A204.1 (cell line): ENCODE results near the gene SPRR3.
A peak's percentile ranks its signal among the peaks of the same experiment; 100 is the strongest.
"Not testable (repeated sequence)": the region's sequence is repeated elsewhere in the genome, so short reads cannot be mapped to it uniquely, and the experiment has no call there.

Experiments used
- FAIRE-seq: peaks from 2 replicates; lab custom pipeline; 2012; peaks lifted over from hg19 to GRCh38; lab: Jason Lieb, UNC

Gene SPRR3

DNA sequence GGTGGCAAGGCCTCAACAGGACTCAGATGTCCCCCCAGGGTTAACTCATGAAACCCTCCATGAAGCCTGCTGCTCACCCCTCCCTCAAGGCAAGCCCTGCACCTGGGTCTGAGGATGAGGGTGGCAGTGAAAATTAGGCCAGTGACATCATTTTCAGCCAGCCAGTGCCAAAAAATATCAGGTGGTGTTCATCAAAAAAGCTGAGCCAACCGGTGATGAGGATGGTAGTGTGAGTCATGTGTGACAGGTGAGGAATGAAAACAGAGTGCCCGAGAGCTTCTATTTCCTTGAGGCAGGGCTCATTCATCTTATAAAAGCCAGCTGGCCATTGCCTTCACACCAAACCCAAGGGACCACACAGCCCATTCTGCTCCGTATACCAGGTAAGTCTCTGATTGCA lies 17.8 kb upstream of the SPRR3 start, which contains the start of gene SPRR1A:
Gene SPRR1A (plus strand): TSS at position 339 of the 400 bp plus-strand sequence. CDS start 1,150 bp downstream, outside the sequence.
- FAIRE-seq = no peak

DNA sequence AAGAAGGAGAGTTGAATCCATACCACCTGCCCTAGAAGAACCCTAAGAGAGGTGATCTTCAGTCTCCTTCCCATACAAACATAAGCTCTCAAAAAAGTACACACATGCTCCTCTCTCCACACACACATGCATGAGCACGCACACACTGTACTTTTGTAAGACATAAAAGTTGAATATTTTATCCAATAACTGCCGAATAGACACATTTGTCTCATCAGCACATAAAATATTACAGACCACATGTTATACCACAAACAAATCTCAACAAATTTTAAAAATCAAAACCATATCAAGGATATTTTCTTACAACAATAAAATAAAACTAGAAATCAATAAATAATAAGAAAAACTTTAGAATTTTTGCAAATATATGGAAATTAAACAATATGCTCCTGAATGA lies 15.0 kb upstream of the SPRR3 start:
- peak; percentile 64 for FAIRE-seq

DNA sequence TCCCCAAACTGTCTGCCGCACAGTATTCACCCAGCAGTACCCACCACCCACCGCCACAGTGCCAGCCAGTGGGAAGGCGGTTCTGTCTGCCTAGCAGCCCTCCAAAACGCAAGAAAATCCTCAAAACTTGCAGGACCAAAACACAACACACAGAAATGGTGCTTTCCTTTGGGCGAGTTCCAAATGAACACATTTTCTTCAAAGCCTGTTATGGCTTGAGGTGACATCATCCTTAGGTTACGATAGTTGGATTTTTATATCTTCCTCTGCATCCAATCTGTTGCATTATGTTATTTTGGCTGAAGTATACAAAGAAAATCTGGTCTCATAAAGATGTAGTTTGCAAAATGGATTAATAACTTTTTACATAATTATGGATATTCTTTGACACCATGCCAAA lies 8.4 kb upstream of the SPRR3 start:
- no peak for FAIRE-seq

DNA sequence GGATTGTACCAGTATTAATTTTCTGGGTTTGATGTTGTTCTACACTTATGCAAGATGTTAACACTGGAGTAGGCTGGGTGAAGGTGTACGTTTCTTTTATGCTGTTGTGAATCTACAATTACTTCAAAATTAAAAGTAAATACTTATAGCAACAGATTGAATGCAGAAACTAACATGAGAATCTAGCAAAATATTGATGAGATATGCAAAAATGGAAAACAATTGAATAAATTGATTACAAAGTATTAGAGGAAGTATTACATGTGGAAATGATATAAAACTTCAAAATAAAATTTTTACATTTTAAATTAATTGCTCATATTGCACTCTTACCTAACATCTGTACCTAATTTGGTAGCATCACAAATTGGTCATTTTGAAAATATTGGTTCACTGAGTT lies 5.7 kb upstream of the SPRR3 start:
- FAIRE-seq = no peak

DNA sequence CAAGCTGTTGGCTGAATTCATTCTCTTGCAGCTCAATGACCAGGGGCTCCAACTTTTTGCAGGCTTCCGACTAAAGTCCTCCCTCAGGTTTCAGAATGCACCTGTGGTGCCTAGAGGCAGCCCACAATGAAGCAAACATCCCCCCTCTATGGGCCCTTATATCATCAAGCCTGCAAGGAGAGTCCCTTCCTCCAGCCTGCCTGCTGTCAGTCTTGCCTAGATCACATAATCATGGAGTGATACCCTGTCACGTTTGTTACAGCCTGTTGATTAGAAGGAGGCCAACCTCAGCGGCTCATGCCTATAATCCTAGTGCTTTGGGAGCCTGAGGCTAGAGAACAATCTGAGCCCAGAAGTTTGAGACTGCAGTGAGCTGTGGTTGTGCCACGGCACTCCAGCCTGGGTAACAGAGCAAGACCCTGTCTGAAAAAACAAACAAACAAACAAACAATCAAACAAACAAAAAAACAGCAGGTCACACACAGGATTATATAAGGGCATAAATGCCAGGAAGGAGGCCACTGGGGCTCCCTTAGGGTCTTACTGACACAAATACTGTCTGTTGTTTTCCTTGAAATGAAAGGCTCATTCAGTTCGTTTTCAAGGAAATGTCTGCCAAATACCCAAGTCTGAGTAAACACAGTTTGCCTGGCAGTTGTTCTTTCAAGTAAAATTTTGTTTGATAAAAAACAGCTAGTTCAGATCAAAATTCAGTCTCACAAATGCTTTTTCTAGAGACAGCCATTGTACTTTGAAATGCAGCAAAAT lies 4.7 kb upstream of the SPRR3 start:
- FAIRE-seq = no peak

DNA sequence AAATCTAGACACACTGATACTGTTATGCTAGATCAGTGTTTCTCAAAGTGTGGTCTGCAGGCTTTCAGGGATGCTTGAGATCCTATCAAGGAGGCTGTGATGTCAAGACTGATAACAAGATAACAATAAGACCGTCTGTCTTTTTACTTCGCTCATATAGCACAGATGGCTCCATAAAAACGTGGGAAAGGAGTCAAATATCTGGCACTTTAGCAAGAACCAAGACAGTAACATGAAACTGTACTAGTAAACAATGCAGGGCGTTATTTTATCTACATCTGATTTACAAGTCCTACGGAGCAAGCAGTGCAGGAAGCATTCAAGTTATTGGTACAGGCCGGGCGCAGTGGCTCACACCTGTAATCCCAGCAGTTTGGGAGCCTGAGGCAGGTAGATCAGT lies 3.6 kb upstream of the SPRR3 start:
- no peak for FAIRE-seq

DNA sequence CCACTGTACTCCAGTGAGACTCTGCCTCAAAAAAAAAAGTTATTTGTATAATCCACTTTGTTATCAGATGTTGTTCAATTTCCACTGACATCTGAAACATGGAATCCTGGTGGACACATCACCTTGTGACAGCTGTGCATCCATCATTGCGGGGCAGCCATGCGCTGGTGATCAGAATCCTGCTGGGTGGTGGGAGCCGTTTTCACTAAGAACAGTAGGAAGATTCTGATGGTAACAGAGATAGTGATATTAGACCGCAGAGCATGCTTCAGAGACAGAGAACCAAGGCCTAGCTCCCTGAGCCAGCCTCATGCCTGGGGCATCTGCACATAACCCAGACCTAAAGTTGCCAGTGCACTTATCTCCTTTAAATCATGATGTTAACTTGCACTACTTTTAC lies 3.1 kb upstream of the SPRR3 start:
- FAIRE-seq = no peak

DNA sequence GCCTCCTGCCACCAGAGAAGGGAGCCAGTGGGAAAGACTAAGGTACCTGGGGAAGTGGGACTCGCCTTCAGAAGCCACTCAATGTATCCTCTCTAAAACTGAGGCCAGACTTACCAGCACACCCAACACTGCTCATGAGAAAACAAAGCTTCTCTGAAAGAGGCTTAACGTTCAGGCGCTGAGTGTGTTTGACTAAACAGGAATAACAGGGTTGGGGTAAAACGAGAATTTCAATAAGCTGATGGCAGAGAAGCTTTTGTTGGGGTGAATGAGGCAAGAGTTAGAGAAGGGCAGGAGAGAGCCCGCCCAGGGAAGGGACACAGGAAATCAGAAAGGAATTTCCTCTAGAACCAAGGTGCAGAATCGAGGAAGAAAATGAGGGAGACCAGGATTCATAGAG lies 1.7 kb upstream of the SPRR3 start:
- FAIRE-seq = no peak

DNA sequence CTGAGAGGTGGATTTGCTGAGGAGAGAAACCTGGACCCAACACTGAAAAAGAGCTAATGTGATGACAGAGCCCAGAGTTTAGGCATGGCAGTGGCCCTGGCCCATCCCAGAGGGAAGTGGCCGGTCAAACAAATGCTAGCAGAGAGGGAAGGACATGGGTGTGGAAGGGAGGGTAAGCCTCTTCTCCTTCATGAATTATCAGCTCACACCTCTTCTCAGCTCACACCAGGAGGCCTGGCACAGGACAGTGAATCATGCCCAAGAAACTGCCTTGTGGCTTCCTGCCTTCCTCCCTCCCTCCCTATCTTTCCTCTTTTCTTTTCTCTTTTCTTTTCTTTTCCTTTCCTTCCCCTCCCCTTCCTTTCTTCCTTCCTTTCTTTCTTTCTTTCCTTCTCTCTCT lies 1.3 kb upstream of the SPRR3 start:
- FAIRE-seq = no peak

DNA sequence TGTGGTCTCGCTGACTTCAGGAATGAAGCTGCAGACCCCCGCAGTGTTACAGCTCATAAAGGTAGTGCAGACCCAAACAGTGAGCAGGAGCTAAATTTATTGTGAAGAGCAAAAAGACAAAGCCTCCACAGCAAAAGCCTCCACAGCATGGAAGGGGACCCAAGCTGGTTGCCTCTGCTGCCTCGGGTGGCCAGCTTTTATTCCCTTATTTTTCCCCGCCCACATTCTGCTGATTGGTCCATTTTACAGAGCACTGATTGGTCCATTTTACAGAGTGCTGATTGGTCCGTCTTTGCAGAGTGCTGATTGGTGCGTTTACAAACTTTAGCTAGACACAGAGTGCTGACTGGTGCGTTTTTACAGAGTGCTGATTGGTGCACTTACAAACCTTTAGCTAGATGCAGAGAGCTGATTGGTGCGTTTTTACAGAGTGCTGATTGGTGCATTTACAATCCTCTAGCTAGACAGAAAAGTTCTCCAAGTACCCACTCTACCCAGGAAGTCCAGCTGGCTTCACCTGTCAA lies 9.7 kb downstream of the SPRR3 start:
- FAIRE-seq = not testable (repeated sequence)

DNA sequence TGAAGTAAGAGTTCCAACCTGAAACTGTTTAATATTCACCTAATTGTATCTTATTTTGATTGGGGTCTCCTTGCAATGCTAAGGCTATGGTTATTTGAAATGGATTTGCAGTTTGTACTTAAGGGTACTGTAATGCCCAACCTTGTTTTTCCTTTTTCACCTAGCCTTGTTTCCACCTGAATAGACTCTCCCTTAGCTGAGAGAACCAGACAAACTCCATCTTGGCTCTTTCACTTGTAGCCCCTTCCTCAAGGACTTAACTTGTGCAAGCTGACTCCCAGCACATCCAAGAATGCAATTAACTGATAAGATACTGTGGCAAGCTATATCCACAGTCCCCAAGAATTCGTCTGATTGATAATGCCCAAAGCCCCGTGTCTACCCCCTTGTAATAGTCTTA lies 20.3 kb downstream of the SPRR3 start:
- FAIRE-seq = not testable (repeated sequence)

DNA sequence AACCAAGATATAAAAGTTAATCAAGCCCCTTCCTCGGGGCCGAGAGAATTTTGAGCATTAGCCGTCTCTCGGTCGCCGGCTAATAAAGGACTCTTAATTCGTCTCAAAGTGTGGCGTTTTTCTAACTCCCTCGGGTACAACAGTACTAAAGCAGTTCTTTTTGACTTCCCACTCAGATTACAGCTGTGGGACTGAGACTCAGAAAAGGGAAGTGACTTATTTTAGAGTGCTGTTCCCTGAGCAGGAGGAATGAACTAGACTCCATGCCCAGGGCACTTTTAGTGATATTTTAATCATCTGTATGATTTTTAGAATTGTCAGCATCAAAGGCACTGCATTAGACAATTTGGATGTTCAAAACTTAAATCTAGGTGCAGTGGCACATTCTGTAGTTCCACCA lies 20.8 kb downstream of the SPRR3 start:
- FAIRE-seq = not testable (repeated sequence)

DNA sequence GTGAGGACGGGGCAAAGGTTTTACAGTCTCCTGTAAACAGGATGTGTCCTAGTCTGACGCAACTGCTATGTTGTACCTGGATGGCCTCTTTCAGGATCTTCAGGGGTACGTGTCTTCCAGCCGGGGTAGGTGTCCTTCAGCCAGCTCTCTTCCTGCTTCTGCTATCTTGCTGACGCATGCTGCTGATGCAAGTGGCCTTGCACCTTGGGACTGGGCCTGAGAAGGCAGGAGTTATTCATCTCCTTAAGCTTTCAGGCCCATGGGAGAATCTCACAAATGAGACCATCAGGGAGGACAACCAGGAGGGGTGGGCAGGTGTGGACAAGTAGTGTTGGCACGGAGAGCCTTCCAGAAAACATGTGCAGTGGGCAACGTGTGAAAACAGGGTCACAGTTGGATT lies 21.6 kb downstream of the SPRR3 start:
- FAIRE-seq = no peak

DNA sequence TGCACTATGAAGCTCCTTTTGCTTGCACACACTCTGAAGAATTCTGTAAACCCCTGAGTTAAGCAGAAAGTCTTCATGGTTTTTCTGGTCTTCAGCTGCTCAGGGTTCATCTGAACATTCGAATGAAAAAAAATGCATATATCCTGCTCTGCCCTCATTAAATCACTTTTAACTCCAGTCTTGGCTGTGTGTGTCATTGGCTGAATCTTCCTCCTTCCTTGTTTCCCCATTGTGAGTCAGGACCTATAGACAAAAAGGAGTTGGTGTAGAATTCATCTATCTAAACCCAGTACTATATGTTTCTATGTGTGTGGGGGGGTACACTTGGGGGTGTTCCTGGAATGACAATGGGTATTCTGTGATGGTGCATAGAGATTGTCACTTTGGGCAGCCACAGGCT lies 22.9 kb downstream of the SPRR3 start:
- no peak for FAIRE-seq

DNA sequence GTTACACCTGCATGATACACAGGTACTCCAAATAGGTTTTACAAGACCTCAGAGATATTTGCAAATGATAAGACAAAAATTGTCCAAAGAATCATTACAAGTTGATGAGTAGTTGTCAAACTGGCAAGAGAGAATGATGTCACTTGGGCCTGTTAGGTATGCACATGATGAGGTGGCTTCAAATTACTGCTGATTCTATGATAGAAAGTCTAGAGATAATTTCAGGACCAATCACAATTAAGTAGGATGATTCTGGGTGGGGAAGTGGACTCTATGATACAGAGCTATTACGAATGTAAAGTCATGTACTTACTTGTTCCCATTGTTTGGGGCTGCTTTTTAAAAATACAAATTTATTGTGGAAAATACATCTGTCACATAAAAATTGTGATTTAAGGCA lies 24.2 kb downstream of the SPRR3 start:
- no peak for FAIRE-seq

DNA sequence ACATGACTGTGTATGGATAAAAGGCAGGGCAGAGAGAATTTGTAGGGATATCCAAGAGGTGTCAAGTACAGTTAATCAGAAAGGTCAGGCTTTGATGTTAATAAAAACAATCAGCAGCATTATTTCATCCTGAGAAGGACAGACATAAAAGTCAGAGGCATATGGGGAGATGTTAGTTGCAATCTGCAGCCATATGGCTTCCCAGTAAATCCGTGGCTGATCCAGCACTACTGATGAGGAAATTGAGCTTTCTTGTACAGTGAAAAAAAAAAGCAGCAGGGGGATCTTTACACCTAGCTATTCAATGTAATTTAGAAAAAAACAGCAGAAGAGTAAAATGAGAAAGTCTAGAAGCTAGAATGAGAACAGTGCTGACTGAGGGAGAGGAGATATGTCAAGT lies 27.2 kb downstream of the SPRR3 start:
- FAIRE-seq = no peak

DNA sequence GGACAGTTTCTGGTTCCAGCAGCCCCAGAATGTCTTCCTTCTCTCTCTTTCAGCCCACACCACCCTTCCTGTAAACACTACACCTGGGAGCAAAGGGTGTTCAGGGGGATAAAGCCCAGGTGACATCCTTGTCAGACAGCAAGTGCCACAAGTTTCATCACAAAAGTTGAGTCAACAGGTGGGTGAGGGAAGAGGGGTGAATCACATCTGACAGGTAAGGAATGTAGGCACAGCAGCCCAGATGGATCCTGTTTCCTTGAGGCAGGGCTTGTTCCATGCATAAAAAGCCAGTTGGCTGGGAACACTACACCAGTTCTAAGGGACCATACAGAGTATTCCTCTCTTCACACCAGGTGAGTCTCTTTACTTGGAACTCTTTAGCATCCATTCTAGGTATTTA lies 29.3 kb downstream of the SPRR3 start, which contains the start of gene SPRR1B:
Gene SPRR1B (plus strand): TSS at position 309 of the 400 bp plus-strand sequence. CDS start 1,143 bp downstream, outside the sequence.
- no peak for FAIRE-seq

DNA sequence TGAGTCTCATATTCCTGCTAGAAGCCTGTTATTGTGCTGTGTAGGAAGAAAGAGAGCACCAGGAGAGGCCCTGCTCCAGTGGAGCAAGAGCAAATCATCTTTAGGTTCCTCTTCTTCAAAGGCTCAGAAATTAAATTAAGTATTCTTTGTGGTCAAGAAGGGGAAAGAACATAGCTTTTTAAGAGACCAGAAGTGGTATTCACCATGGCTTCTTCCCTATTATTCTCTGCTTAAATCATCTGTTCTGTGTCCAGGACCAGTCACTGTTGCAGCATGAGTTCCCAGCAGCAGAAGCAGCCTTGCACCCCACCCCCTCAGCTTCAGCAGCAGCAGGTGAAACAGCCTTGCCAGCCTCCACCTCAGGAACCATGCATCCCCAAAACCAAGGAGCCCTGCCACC lies 30.5 kb downstream of the SPRR3 start:
- no peak for FAIRE-seq

DNA sequence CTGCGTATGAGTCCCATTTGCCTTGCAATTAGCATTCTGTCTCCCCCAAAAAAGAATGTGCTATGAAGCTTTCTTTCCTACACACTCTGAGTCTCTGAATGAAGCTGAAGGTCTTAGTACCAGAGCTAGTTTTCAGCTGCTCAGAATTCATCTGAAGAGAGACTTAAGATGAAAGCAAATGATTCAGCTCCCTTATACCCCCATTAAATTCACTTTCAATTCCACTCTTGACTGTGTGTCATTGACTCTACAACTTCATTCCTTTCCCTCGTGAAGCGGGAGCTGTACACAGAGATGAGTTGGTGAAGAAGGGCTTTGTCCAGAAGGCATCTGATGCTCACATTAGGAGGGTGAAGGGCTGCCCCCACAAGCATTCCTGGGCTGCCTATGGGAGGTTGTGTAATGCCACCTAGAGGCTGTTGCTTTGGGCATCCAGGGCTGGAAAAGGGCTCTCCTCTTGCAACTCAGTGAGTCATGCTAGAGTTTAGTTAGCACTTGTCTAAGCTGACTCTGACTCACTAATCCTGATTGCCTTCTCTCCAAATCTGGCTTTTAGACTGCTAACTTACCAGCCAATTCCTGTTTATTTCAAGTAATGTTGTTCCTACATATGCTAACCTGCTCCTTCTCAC lies 31.2 kb downstream of the SPRR3 start:
- FAIRE-seq = no peak

DNA sequence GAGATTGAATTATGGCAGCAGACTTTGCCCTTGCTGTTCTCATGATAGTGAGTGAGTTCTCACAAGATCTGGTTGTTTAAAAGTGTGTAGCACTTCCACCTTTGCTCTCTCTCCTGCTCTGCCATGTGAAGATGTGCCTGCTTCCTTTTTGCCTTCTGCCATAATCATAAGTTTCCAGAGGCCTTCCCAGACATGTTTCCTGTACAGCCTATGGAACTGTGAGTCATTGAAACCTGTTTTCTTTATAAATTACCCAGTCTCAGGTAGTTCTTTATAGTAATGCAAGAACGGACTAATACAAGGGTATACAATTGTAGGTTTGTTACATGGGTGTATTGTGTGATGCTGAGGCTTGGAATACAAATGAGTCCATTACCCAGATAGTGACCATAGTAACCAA lies 33.7 kb downstream of the SPRR3 start:
- no peak for FAIRE-seq

DNA sequence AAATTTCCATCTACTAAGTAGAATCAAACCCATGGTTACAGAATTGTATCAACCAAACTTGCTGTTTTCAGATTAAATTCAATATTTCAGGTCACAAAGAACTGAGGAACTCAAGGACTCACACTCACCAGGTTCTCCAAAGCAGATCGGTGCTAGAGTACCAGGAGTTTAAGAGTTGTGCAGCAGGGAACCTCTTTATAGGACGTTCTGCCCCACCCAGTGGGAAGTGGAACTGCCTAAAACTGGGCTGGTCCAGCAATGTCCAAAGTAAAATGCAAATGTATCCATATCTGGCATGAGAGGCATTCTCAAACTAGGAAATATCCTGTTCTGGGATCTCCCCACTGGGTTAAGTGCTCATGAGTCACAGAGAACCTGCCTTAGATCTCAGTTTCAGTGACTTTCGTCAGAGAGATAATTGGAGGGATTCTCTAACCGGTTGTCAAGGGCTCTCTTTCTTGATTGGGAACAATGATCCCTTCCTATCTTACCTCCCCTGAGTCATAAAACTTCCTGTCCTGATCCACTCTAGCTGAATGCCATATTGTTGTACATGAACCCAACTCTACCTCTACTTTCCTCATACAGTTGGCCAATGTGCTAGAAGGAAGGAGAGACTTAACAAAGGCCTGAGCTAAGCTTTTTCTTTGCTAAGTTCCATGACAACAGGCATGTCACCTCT lies 39.5 kb downstream of the SPRR3 start, which contains the start of gene SPRR2D:
Gene SPRR2D (minus strand): TSS at position 171 of the 682 bp plus-strand sequence. CDS start 774 bp downstream, outside the sequence.
- FAIRE-seq = no peak

DNA sequence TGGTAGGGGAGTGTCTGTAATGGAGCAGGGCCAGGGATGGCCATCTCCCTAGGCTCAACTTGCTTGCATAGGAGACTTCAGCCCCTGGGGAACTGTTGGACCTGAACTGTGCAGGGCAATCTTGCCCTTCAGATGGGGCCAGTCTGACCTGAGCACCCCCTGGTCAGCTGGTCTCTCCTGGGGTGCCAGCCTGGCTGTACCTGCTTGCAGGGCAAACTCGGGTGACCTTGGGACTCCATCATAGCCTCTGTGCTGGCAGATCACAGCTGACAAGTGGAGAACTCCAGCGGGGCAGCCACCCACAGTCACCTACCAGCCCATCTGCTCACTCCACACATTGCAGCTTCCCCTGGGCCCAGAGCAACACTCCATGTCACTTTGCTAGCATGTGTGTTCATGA lies 47.7 kb downstream of the SPRR3 start:
- FAIRE-seq = no peak
